Measurements from ENCODE around the gene PPFIA4. TPM values are rescaled to one million over a fixed set of nuclear protein-coding genes. Genes with fewer than 3 reads are reported as not detected.

The PPFIA4 gene
- total RNA-seq, 1 experiment from 2014 or later = 21.1 TPM

DNA sequence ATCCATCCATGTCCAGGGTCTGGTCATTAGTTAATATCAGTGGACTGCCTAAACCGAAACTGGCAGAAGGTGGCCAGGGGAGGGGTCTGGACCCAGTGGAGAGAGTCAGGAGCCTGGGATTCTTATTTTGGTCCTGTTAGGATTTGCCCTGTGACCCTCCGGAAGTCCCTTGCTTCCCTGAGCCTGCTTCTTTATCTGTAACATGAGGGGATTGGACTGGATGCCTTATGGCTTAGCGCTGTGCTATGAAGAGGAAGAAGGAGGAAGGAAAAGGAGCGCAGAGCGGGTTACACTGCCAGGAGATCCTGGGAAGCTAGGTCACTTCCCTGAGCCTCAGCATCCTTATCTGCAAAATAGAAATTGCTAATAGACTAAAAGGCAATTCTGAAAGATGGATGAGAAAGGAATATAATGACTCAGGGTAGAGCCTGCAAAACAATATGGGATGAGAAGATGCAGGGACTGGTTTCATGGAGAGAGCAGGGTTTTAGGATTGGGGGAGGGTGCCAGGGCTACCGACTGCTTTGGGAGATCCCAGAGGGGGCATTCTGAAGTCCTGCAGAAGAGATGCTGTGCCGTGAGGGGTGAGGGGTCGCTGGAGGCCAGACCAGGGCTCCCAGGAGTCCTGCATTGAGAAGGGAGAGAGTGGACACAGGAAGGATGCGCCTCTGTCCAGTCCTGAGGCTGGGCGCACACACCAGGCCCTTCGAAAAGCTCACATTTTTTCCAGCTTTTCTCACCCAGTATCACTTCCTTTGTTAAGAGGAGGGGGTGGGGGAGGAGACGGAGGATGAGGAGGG lies 100.8 kb downstream of the PPFIA4 start (continued):
- no peak for TF ChIP-seq FOXP4 (CRISPR knock-in tag; IDR thresholded peaks at IDR 0.05)
- TF ChIP-seq FOXP1 (CRISPR knock-in tag; IDR thresholded peaks at IDR 0.05; ENCODE audit: borderline replicate concordance) = no peak
- no peak for TF ChIP-seq ZNF317 (CRISPR knock-in tag; IDR thresholded peaks at IDR 0.05; ENCODE audit: borderline replicate concordance, low read depth)
- TF ChIP-seq TCF7 (CRISPR knock-in tag; IDR thresholded peaks at IDR 0.05; ENCODE audit: low read depth) = no peak
- TF ChIP-seq IRF2 (CRISPR knock-in tag; IDR thresholded peaks at IDR 0.05; ENCODE audit: borderline replicate concordance, low read depth) = no peak
- TF ChIP-seq, protein P1, sequence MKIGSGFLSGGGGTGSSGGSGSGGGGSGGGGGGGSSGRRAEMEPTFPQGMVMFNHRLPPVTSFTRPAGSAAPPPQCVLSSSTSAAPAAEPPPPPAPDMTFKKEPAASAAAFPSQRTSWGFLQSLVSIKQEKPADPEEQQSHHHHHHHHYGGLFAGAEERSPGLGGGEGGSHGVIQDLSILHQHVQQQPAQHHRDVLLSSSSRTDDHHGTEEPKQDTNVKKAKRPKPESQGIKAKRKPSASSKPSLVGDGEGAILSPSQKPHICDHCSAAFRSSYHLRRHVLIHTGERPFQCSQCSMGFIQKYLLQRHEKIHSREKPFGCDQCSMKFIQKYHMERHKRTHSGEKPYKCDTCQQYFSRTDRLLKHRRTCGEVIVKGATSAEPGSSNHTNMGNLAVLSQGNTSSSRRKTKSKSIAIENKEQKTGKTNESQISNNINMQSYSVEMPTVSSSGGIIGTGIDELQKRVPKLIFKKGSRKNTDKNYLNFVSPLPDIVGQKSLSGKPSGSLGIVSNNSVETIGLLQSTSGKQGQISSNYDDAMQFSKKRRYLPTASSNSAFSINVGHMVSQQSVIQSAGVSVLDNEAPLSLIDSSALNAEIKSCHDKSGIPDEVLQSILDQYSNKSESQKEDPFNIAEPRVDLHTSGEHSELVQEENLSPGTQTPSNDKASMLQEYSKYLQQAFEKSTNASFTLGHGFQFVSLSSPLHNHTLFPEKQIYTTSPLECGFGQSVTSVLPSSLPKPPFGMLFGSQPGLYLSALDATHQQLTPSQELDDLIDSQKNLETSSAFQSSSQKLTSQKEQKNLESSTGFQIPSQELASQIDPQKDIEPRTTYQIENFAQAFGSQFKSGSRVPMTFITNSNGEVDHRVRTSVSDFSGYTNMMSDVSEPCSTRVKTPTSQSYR (CRISPR knock-in tag; IDR thresholded peaks at IDR 0.05) = no peak
- TF ChIP-seq MXD4 (CRISPR knock-in tag; IDR thresholded peaks at IDR 0.05; ENCODE audit: borderline replicate concordance) = no peak
- TF ChIP-seq SP1 (CRISPR knock-in tag; conservative IDR thresholded peaks at IDR 0.05) = no peak
- TF ChIP-seq ZNF219 (CRISPR knock-in tag; IDR thresholded peaks at IDR 0.05; ENCODE audit: borderline replicate concordance) = no peak
- TF ChIP-seq CBFB (CRISPR knock-in tag; IDR thresholded peaks at IDR 0.05; ENCODE audit: low read depth) = no peak
- no peak for TF ChIP-seq ZNF423 (CRISPR knock-in tag; IDR thresholded peaks at IDR 0.05)
- no peak for TF ChIP-seq PRRX2 (CRISPR knock-in tag; IDR thresholded peaks at IDR 0.05)

DNA sequence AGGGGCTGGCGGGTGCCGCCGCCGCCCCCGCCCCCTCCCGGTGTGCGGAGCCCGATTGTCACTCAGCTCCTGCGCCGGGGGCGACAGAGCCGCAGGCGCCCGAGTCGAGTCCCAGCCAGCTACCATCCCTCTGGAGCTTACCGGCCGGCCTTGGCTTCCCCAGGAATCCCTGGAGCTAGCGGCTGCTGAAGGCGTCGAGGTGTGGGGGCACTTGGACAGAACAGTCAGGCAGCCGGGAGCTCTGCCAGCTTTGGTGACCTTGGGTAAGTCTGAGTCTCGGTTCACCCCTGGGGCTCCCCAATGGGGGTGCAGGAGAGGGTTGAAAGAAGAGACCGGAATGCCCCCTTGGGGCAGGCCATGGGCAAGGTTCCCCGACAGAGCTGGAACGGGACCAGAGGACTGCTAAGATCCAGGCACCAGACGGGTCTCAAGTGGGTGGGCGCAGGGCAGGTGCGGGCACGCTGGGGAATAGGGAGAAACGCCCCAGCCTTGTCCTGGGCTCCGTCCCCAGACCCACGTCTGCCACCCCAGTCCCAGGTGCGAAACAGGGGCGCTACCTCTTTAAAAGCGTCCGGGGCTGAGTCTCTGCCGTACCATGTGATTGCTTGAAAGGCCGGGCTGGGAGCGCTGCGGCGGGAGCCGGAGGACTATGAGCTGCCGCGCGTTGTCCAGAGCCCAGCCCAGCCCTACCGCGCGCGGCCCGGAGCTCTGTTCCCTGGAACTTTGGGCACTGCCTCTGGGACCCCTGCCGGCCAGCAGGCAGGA lies 101.6 kb downstream of the PPFIA4 start, which contains the start of gene ADORA1:
Gene ADORA1, plus strand, starts transcription at position 61 of the 765 bp plus-strand sequence. CDS start 1,116 bp downstream, outside the sequence.
- H3K4me3 Mint-ChIP-seq = peak within 1 kb of the TSS; percentile 67
- H3K27me3 Mint-ChIP-seq (ENCODE audit: low read depth) = peaks cover 37% of the 10 kb centered on the region
- no peaks in the 10 kb centered on the region for H3K36me3 Mint-ChIP-seq
- no peak within 1 kb of the TSS for H3K27ac Mint-ChIP-seq
- ChIA-PET POLR2A (interaction anchor here (0.7 to 1.7 kb wide), 5 partner anchors 9 to 45 kb away, joined by 3 to 9 read pairs (median 3); no protein-coding TSS in a partner anchor), CTCF (interaction anchor here (0.6 to 11.1 kb wide), 39 partner anchors 8 to 676 kb away, joined by 3 to 190 read pairs (median 6); partner anchors contain the start of genes CHI3L1, MYBPH, MYOG and PPFIA4)
- ATAC-seq = peak; percentile 87
- DNase-seq (ENCODE audit: low spot score) = peak; percentile 80
- H3K9me3 Mint-ChIP-seq = no peaks in the 10 kb centered on the region
- peaks cover 33% of the 10 kb centered on the region for H3K4me1 Mint-ChIP-seq
- no peak for TF ChIP-seq NR2C2 (CRISPR knock-in tag; IDR thresholded peaks at IDR 0.05)
- no peak for TF ChIP-seq E2F4 (CRISPR knock-in tag; IDR thresholded peaks at IDR 0.05; ENCODE audit: borderline replicate concordance, low read depth)
- 0 out of 2 replicates have a peak, but pooled peaks have one; percentile 42 for TF ChIP-seq ZNF138 (CRISPR knock-in tag; conservative IDR thresholded peaks at IDR 0.05)
- peak; percentile 51; the same call in 1 of the 2 replicates for TF ChIP-seq FOXP1 (CRISPR knock-in tag; IDR thresholded peaks at IDR 0.05; ENCODE audit: borderline replicate concordance)
- TF ChIP-seq, protein P2, sequence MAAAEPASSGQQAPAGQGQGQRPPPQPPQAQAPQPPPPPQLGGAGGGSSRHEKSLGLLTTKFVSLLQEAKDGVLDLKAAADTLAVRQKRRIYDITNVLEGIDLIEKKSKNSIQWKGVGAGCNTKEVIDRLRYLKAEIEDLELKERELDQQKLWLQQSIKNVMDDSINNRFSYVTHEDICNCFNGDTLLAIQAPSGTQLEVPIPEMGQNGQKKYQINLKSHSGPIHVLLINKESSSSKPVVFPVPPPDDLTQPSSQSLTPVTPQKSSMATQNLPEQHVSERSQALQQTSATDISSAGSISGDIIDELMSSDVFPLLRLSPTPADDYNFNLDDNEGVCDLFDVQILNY (CRISPR knock-in tag; IDR thresholded peaks at IDR 0.05) = no peak; the same call in 1 of the 2 replicates
- TF ChIP-seq PRDM15 (CRISPR knock-in tag; IDR thresholded peaks at IDR 0.05) = peak; percentile 69
